Cortex of kidney (tissue), 1 donor: ENCODE measurements around the gene SLC27A2.

Source experiments
- DNase-seq: peaks from one replicate; lab custom pipeline; 2025; lab: John Stamatoyannopoulos, UW

Gene SLC27A2

DNA sequence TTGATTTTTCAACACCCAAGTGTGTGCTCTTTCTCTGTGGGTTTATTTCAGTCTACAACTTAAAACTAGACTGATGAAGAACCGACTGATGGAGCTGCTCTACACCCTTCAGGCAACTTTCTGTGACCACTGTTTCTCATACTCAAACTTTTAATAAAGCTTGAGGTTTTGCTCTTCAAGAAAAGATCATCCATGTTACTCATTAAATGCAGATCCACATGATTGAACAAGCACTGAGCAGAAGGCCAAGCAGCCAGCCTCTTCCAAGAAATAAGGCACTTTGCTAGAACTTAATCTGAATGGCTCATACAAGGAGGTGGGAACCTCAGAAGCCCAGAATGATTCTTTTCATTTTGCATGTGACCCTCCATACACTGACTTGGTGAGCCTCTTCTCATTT, 8.7 kb downstream of the SLC27A2 start:
- DNase-seq, result no peak

DNA sequence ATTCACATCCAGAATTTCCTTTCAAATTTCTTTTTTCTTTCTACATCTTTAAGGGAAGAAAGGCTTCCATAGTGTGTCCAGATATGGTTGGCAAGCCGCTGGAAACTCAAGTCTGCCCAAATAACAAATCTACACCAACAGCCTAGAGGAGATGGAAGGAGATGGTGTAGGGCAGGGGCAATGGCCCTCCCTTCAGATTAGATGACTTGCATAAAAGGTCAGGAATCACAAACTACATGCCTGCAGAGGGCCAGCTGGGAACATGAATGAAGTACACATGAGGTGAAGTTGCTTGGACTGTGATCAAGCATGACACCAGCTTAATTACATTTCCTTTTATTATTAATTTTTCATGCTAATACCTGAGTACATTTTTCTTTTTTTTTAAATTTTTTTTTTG, 10.2 kb downstream of the SLC27A2 start:
- DNase-seq, result no peak

DNA sequence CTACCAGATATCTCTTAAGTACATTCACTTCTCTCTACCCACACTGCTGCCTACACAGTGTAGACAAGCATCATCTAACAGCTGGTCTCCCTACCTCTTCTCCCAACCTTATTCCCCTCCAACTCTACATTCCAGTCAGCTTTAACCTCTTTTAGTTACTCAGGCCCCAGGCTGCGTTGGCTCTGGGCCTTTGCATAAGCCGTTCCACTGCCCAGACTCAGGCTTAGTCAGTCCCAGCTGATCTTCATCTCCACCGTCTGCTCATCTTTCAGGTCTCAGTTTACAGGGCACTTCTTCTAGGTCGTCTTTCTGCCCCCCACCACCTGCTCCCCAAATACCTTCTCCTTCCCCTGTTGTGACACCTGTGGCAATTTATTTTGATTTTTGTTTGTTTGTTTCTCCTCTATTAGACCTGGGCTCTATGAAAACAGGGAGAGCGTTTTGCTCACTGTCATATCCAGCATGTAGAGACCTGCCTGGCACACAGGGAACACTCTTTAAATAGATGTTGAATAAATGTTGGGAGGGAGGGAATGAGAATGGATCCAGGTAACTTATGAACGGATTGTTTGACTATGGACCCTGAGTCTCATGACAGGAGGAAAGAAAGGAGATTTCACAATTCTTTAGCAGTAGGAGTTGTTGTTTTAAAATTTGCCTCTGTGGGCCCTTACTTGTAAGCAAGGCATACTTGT, 11.1 kb downstream of the SLC27A2 start:
- no peak for DNase-seq

DNA sequence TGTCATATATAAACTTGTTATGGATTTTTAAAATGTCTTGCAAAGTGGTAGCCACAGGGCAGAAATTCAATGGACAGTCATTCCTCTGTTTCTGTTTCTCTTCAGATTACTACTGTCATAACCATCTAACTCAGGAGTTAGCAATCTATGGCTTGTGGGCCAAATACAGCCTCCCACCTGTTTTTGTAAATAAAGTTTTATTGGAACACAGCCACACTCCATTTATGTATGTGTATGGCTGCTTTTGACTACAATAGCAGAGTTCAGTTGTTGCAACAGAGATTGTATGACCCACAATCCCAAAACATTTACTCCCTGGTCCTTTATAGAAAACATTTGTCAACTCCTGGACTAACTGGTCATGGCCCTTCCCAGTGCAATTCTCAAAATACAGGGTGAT, 20.0 kb downstream of the SLC27A2 start:
- no peak for DNase-seq

DNA sequence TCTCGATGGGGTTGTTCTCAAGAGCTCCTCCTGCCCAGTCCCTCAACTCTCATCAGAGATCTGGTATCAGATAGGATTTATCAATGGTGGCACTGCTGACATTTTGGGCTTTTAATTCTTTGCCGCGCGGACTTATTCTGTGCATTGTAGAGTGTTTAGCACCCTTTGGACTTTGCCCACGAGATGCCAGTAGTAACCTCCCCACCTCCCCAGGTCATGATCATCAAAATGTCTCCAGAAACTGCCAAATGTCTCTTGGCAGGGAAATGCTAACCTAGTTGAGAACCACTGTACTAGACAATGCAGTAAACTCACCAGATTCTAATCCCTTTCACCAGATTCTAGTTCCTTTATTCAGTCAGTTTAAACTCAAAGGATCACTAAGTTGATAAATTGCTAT, 24.0 kb downstream of the SLC27A2 start:
- DNase-seq, result no peak

DNA sequence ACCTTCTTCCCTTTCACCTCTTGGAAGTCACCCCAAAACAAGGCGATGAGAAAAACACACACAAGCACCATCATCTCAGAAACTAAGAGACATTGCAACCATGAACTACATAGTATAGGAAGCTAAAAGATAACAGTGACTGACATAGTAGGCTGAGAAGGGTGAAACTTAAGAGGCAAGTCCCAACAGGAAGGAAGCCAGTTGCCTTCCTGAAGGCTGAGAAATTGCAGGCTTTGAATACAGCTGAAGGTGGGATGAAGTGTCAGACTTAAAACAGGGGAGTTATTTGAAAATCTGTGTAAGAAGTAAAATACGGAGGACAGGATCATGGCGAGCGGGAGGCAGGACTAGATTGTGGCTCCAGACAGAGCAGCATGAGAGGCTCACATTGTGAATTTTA, 27.8 kb downstream of the SLC27A2 start:
- DNase-seq, result no peak

DNA sequence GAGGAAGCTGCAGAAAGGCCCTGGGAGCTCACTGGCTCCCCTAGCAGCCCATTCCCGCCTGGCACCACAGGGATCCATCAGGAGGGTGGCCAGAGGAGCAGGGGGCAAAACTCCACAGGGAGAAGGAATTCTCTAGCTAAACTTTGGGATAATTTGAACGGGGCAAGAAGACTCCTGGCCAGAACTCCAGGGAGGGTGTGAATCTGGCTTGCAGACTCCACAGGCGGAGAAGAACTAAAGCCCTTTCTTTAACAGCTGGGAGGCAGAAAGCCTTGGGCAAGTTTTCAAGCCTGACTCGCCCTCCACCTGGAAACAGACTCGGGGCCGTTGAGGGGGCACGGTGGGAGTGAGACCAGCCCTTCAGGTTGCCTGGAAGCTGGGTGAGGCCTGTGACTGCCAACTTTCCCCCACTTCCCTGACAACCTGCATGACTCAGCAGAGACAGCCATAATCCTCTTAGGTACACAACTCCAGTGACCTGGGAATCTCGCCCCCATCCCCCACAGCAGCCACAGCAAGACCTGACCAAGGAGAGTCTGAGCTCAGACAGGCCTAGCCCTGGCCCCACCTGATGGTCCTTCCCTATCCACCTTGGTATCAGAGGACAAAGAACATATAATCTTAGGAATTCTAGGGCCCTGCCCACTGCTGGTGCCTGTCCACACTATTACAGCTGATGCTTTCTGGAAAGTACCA, 28.6 kb downstream of the SLC27A2 start:
- DNase-seq, result no peak

DNA sequence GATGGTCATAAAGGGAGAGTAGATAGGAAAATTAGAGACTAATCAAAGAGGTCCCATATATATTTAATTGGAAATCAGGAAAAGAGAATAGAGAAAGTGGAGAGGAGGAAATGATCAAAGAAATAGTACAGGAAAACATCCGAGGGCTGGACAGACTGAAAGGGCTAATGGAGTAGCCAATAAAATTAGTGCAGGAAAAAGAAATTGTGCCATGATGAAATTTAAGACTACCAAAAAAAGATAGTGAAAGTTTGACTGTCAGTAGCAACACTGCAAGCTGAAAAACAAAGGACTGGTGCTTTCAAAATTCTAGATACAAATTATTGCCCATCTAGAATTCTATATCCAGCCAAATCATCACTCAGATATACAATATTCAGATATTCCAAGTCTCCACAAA, 36.3 kb downstream of the SLC27A2 start:
- no peak for DNase-seq

DNA sequence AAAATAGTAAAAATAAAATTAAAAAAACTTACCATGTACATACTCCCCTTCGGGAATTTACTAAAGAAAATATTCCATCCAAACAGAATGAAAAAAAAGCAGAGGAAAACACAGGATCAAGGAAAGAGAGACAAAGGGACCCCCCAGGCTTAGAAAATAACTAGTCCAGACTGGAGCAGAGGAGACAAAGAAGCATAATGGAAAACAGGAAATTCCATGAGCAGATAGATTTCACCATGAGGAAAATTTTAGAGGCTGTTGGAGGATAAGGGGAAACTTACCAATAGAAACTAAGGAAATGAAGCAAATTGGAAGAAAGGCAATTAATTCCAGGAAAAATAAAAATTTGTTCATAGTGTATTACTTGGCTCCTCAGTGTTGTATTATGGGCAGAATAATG, 36.7 kb downstream of the SLC27A2 start:
- DNase-seq, result no peak

DNA sequence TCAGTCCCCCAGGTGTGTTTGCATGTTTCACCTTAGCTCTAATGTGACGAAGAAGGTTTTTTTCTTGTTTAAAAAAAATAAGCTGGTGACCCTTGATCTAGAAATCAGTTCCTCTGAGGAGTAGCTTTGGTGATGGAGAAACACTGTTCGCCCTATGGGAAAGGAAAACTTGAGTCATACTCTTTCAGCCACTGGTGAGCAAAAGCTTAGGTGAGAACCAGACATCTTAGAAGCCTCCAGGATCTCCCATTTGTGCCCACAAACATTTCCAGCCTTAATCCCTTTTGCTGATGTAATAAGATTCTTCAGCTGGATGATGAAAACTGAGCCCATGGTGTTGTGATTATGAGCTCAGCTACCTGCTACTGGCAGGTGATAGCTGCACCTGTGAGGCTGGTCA, 37.8 kb downstream of the SLC27A2 start:
- DNase-seq, result no peak

DNA sequence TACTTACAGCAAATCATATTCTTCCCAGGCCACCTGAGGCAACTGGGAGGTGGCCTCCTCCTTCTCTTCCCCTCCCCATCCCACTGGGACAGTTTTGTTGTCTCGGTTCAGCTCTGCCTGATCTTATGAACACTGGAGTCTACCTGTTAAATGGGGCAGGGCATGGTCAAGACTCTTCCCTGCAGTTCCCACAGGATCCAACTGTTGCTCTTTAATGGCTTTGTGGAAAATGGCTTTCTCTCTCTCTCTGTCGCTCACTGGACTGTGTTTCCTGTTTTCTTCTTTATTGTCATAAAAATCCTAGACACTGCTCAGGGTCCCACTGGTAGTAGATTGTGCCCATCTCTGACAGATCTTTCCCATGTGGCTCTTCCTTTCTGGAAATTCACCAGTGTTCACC, 40.2 kb downstream of the SLC27A2 start:
- DNase-seq, result no peak

DNA sequence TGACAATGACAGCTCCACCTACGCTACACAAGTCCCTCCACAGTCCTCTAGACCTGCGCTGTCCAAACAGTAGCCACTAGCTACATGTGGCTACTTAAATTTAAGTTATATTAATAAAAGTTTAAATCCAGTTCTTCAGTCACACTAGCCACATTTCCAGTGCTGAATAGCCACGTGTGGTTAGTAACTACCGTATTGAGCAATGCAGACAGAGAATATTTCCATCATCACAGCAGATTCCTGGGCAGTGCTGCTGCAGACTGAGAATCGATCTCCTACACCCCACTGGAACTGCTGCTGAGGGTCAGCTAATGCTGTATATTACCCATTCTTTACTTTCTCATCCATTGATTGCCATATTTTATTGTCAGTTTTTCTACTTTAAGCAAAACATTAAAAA, 42.6 kb downstream of the SLC27A2 start:
- no peak for DNase-seq

DNA sequence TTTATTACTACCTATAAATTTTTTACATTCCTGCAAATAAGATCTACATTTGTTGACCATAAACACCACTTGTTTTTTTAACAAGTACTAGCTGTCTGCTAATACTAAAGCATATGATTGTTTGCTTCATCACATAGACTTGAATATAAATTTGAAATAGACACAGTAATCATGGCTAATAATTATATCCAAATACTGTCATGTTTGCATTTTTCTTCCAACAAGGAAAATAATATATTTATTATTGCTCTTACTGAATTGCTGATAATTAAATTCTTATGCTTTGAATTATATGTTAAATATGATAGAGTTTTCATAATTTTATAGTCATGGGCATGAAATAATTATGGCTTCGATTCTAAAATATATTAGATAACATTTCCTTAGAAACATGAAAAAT, 43.1 kb downstream of the SLC27A2 start:
- DNase-seq, result no peak

DNA sequence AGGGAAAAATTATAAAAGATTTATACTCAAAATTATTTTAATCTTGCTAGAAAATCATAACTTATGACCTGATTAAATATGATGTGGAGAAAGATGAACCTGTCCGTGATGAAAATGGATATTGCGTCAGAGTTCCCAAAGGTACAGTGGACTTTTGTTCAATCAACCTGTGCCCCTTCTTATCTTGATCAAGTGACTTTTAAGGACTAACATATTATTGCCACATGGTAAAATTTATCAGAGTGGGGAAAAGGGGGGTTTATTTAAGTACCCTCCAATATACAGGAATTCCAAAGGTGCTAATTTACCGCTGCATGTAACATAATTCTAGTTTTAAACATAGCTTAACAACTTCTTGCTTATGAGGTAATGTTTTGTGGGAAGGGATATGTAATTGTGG, 43.9 kb downstream of the SLC27A2 start:
- no peak for DNase-seq

DNA sequence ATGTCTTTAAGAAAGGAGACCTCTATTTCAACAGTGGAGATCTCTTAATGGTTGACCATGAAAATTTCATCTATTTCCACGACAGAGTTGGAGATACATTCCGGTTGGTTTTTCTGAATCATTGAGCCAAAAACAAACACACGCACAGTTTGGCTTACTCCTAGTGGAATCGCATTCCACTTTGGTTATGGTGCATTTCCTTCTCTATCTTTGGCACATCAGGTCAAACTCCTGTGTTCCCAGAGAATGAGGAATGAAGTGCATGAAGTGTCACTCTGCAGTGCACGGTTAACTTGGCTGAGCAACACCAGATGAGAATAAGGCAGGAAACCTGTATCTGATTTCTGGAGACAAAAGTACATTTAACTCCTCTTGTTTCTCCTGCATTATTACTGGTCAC, 45.1 kb downstream of the SLC27A2 start:
- no peak for DNase-seq

DNA sequence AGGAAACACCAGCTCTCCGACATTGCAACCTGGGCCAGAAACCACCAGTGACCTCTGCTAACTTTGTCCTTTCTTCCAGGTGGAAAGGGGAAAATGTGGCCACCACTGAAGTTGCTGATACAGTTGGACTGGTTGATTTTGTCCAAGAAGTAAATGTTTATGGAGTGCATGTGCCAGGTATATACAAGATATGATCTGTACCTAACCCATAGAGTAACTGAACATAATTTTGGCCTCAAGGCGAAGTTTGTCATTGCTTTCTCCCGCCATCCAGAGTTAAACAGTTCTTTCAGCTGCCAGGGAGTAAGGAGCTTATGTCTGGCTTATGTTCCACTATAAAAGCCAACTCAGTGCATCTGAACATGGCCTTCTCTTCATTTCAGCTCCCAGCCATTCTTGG, 46.9 kb downstream of the SLC27A2 start:
- DNase-seq, result no peak

DNA sequence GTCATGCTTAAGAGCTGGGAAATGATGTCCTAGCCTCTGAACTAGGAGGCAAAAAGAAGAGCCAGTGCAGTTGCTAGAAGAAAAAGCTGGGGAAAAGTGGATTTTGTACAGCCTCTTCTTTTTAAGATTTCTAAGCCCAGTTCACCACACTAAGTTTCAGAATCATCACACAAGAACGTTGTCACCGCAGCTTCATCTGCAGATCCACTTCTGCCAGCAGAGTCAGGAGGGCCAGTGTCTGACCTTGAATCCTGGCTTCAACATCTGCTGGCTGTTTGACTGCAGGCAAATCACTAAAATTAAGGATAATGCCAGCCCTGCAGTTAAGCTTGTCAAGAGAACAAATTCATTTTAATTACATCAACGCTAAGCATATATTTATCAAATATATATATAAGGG, 47.3 kb downstream of the SLC27A2 start:
- no peak for DNase-seq

DNA sequence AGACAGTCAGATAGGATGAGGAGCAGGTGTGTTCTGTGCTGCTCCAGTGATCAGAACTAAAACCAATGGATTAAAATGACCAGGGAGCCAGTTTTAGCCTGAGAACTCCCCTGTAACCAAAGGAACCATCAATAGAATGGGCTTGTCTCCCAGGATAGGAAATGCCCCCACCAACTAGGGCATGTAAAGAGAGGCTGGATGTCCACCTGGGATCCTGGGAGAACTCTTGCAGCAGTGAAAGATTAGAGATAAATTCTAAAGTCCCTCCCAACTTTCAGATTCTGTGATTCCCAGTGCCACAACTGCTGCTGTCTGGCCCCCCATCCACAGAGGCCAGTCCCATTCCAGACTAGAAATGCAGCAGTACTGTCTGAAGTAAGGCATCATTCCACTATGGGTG, 49.8 kb downstream of the SLC27A2 start:
- DNase-seq, result no peak

DNA sequence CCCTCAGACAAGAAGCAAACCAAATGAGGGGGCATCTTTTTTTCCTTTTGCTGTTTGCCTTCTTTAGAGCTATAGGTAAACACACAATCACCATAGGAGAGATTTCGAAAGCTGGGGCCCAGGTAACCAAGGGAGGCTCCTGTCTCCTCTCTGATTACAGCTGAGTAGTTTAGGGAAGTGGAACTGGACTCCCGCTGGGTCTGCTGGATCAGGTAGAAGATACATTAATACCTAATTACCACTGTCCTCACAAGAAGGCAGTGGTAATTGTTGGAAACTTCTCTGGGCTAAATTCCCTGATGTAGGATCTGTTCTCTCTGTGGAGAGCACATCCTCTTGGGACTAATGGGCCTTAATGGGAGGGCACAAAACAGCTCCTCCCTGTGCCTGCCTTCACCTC, 50.8 kb downstream of the SLC27A2 start:
- no peak for DNase-seq

DNA sequence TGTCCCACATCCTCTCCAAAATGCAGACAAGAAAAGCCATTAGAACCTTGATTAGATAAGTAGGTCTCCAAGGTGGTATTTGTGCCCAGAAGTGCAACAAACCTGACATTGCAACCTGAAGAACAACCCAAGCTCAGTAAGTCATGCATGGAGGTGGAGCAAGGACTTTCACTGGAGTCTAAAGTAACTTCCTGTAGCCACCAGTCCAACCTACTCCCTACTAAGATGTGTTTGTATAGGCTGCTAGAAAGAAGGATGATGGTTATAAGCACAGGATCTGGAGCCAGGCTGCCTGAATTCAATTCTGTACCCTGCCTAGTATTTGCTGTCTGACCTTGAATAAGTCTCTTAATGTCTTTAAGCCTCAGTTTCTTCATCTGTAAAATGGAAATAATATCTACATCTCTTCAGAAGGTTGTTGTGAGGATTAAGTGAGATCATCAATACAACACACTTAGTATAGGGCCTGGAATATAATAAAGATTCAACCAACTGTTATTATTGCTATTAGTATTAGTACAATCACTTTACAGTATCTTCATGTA, 51.3 kb downstream of the SLC27A2 start:
- no peak for DNase-seq

DNA sequence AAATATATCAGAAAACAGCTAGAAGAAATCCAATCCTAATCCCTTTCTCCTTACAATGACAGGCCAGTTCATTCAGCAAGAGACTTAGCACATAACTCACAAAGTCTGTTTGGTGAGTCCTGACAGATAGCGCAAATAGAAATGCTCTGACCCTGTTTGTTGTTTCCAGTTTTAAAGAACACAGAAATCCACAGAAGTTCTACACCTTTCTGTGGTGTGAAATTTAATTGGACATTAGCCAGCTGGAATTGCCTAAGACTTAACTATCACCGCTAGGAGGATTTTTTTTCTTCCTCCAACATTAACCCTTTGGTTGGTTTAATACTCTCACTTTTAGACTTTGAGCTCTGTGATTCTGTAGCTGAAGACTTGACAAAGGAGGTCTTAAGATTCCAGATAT, 52.8 kb downstream of the SLC27A2 start:
- DNase-seq, result no peak

DNA sequence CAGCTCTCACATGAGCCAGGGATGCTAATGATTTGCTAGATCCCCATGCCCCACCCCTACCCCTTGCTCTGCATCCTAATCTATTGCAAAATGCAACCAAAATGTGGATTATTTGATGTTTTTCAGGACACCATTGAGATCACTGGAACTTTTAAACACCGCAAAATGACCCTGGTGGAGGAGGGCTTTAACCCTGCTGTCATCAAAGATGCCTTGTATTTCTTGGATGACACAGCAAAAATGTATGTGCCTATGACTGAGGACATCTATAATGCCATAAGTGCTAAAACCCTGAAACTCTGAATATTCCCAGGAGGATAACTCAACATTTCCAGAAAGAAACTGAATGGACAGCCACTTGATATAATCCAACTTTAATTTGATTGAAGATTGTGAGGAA, 53.8 kb downstream of the SLC27A2 start:
- DNase-seq, result no peak

DNA sequence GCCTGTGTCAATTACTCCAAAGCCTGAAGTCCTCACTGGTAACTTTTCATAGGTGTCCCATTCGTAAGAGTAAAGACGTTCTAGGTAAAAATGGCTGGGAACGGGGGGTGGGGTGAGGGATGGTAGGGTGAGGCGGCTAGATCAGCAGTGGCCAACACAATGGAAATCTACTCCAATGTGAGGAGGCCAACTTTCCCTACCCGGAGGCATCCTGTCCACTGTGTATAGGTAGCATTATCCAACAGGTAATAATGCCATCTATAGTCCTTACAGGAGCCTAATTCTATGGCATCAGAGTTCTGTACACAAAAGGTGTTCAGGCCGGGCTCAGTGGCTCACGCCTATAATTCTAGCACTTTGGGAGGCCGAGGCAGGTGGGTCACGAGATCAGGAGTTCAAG, 54.4 kb downstream of the SLC27A2 start:
- no peak for DNase-seq

DNA sequence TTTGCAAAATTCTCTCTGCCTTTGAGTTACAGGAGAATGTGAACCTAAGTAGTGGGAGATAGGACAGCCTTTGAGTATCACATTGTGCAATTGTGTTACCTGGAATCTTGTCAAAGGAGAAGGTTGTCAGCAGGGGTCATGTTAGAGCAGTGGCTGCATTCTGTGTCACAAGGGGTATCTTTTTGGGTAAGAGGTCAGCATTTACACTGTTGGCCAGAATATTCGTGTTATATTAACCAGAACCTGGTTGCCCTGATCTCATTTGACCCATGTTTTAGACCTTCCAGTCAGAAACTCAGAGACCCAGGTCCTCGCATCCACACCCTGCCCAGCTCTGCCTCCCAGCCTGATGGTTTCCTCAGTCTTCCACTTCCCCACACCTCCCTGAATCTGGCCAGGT, 56.3 kb downstream of the SLC27A2 start:
- DNase-seq, result no peak
